ENCODE data around the gene RPL29. TPM values are rescaled to one million over a fixed set of nuclear protein-coding genes. Genes with fewer than 3 reads are reported as not detected.

The RPL29 gene
- total and polyA plus RNA-seq, 2 of the 4 experiments (the other 2 are of a cell fraction): 2,081 to 2,126 TPM

DNA sequence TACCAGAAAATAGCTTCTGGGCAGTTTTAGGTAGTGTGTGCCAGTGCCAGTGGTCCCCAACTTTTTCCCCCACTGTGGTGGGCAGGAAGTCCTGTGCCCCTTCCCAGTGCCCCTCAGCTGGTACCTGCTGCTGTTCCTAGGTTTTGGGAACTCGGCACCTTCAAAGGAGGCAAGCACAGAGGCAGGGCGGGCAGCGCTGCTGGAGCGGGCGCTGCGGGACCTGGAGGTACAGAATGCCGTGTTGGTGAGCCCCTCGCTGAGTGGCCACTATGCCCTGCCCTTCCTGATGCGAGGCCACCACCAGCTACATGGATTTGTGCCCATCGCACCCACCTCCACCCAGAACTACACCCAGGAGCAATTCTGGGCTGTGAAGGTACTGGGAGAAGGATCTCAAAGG is 15.4 kb downstream of the RPL29 start:
- Histone ChIP-seq H3K9ac (ENCODE audit: low read depth, low read length) (no peak overlapping the region), H2AFZ (replicated peaks; ENCODE audit: low read length, poor library complexity) (no peak overlapping the region), H3K9me3 (ENCODE audit: control insufficient read depth, insufficient read depth, low read length) (no peaks in the 10 kb centered on the region), H4K20me1 (ENCODE audit: insufficient read depth, low read length) (peaks cover 7% of the 10 kb centered on the region), H3K23ac (ENCODE audit: low read depth, low read length) (no peak overlapping the region), H2BK120ac (ENCODE audit: low read depth, low read length) (no peak overlapping the region), H3K79me1 (ENCODE audit: low read depth in 1 of 2, low read length in 2 of 2) (peaks cover 5 to 45% of the 10 kb centered on the region in 2 experiments; a peak in 3 of 4 replicates), H3K27me3 (ENCODE audit: control insufficient read depth, insufficient read depth, low read length) (no peaks in the 10 kb centered on the region), H3K36me3 (ENCODE audit: control insufficient read depth, insufficient read depth, low read length) (no peaks in the 10 kb centered on the region), H3K4me1 (ENCODE audit: control insufficient read depth, insufficient read depth, low read length) (peaks cover 16% of the 10 kb centered on the region), H3K4me3 (ENCODE audit: insufficient read depth, low read depth, low read length) (no peak overlapping the region), H2AK9ac (replicated peaks; ENCODE audit: low read depth, low read length, poor library complexity) (no peak overlapping the region), H4K8ac (ENCODE audit: low read depth in 2 of 2, low read length in 2 of 2) (no peak overlapping the region), H3K27ac (ENCODE audit: insufficient read depth, low read length) (no peak overlapping the region), H2BK15ac (ENCODE audit: low read depth, low read length) (no peak overlapping the region), H4K91ac (ENCODE audit: insufficient read depth, low read depth, low read length) (no peak overlapping the region), H3K14ac (replicated peaks; ENCODE audit: low read depth, low read length) (no peak overlapping the region), H2BK5ac (ENCODE audit: low read depth, low read length, poor library complexity, severe bottlenecking) (no peak overlapping the region), H3K56ac (ENCODE audit: extremely low read depth, insufficient read depth, low read length) (no peak overlapping the region), H4K5ac (ENCODE audit: low read depth, low read length) (no peak overlapping the region), H2BK20ac (ENCODE audit: low read depth, low read length) (no peak overlapping the region), H3K4ac (ENCODE audit: low read depth, low read length) (no peak overlapping the region), H3K4me2 (ENCODE audit: low read depth, low read length) (no peak overlapping the region), H3K9me1 (ENCODE audit: insufficient read depth, low read length) (peaks cover 11% of the 10 kb centered on the region), H3K18ac (ENCODE audit: low read depth, low read length) (no peak overlapping the region), H2AK5ac (ENCODE audit: low read depth, low read length) (no peak overlapping the region; the same call in 1 of the 2 replicates)
- TF ChIP-seq CHD1 (IDR thresholded peaks at IDR 0.05; ENCODE audit: low read depth, low read length) (no peak), BHLHE40 (IDR thresholded peaks at IDR 0.05; ENCODE audit: low read depth, low read length) (no peak), RAD21 (IDR thresholded peaks at IDR 0.05; ENCODE audit: low read length) (no peak), FOS (IDR thresholded peaks at IDR 0.05; ENCODE audit: low read depth, low read length) (no peak), SMC3 (IDR thresholded peaks at IDR 0.05; ENCODE audit: low read depth, low read length) (no peak), RCOR1 (IDR thresholded peaks at IDR 0.05; ENCODE audit: insufficient replicate concordance, low read length) (no peak), POLR2A (IDR thresholded peaks at IDR 0.05; ENCODE audit: low read depth, low read length) (no peak), RFX5 (IDR thresholded peaks at IDR 0.05; ENCODE audit: low read depth, low read length) (no peak)
- TF ChIP-seq, protein P1, sequence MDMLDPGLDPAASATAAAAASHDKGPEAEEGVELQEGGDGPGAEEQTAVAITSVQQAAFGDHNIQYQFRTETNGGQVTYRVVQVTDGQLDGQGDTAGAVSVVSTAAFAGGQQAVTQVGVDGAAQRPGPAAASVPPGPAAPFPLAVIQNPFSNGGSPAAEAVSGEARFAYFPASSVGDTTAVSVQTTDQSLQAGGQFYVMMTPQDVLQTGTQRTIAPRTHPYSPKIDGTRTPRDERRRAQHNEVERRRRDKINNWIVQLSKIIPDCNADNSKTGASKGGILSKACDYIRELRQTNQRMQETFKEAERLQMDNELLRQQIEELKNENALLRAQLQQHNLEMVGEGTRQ (IDR thresholded peaks at IDR 0.05; ENCODE audit: low read depth, low read length): no peak
- TF ChIP-seq, protein P2, sequence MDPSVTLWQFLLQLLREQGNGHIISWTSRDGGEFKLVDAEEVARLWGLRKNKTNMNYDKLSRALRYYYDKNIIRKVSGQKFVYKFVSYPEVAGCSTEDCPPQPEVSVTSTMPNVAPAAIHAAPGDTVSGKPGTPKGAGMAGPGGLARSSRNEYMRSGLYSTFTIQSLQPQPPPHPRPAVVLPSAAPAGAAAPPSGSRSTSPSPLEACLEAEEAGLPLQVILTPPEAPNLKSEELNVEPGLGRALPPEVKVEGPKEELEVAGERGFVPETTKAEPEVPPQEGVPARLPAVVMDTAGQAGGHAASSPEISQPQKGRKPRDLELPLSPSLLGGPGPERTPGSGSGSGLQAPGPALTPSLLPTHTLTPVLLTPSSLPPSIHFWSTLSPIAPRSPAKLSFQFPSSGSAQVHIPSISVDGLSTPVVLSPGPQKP (IDR thresholded peaks at IDR 0.05; ENCODE audit: borderline replicate concordance, low read depth, low read length): no peak
- dilution Hi-C loops (cut with HindIII; ENCODE audit: low sequenced_read_pairs, unreplicated experiment) (no loop called here), in situ Hi-C loops (cut with MboI; ENCODE audit: low sequenced_read_pairs) (no loop called here), intact Hi-C loops (cut with micrococcal nuclease) (no loop called here)
- BruUV-seq (replicated peaks): no TSS peak
- POLR2A ChIA-PET (ENCODE audit: unreplicated experiment): no interaction called here
- DNase-seq (no peak), ATAC-seq (ENCODE audit: low read depth) (no peak)
- CTCF ChIA-PET: no interaction called here
- WGBS, 2 experiments (ENCODE audit: extremely low coverage in 2 of 2, insufficient read length in 1 of 2): no CpG with 5 or more reads among the region's 10 CpGs

Measured in IMR-90 (cell line).